GM23338 (cell line): Measurements from ENCODE around the gene PTP4A2. TPM values are rescaled to one million over a fixed set of nuclear protein-coding genes. Genes with fewer than 3 reads are reported as not detected.

Experiments
- ATAC-seq: fragments of 200-7000 bp; cut with Tn5 transposase; 3 replicates; pipeline ENCODE4 v1.9.1; 2020
- DNase-seq: peaks from one replicate; pipeline ENCODE4 v3.0.0-alpha.2; 2015; ENCODE audit warnings: low spot score
- H2AFZ ChIP-seq: fragments of 200-600 bp; sonication (generic); 2 replicates; pipeline ENCODE4 v1.8.0; 2016; ENCODE audit warnings: antibody characterized with exemption, mild to moderate bottlenecking, moderate library complexity
- H3F3A ChIP-seq: fragments of 200-600 bp; sonication (generic); replicated peaks from 2 replicates; pipeline ENCODE4 v1.8.0; 2017; ENCODE audit warnings: antibody characterized with exemption, mixed run types, low read depth
- H3K27ac ChIP-seq: fragments of 200-600 bp; sonication (generic); 2 replicates; pipeline ENCODE4 v1.6.1; 2016; ENCODE audit warnings: low read depth
- H3K27me3 ChIP-seq: fragments of 200-600 bp; sonication (generic); 2 replicates; pipeline ENCODE4 v1.8.0; 2016; ENCODE audit warnings: mild to moderate bottlenecking, mixed run types, moderate library complexity; ENCODE audit not compliant: insufficient read depth
- H3K36me3 ChIP-seq: fragments of 200-600 bp; sonication (generic); 2 replicates; pipeline ENCODE4 v1.8.0; 2016; ENCODE audit warnings: mild to moderate bottlenecking; ENCODE audit not compliant: insufficient read depth
- H3K4me1 ChIP-seq: fragments of 200-600 bp; sonication (generic); 2 replicates; pipeline ENCODE4 v1.8.0; 2016; ENCODE audit warnings: mild to moderate bottlenecking, moderate library complexity; ENCODE audit not compliant: insufficient read depth
- H3K4me2 ChIP-seq: fragments of 200-600 bp; sonication (generic); 2 replicates; pipeline ENCODE4 v1.7.1; 2017; ENCODE audit warnings: mixed run types
- H3K4me3 ChIP-seq: fragments of 200-600 bp; sonication (generic); 2 replicates; pipeline ENCODE4 v1.6.1; 2016; ENCODE audit warnings: mixed run types
- H3K79me2 ChIP-seq: fragments of 200-600 bp; sonication (generic); replicated peaks from 2 replicates; pipeline ENCODE4 v1.8.0; 2017; ENCODE audit warnings: mild to moderate bottlenecking; ENCODE audit not compliant: insufficient read depth
- H3K9me2 ChIP-seq: fragments of 200-600 bp; sonication (generic); 2 replicates; pipeline ENCODE4 v1.8.0; 2017; ENCODE audit not compliant: insufficient read depth
- H4K20me1 ChIP-seq: fragments of 200-600 bp; sonication (generic); replicated peaks from 2 replicates; pipeline ENCODE4 v1.8.0; 2017; ENCODE audit warnings: mild to moderate bottlenecking; ENCODE audit not compliant: insufficient read depth
- H3K27ac Mint-ChIP-seq: 2 replicates; pipeline ENCODE4 v1.8.0; 2020; ENCODE audit warnings: inconsistent platforms, mild to moderate bottlenecking, moderate library complexity, mixed read lengths
- H3K27me3 Mint-ChIP-seq: 3 replicates; pipeline ENCODE4 v1.8.0; 2022; ENCODE audit warnings: low read depth, mild to moderate bottlenecking, moderate library complexity, mixed read lengths, inconsistent platforms; ENCODE audit not compliant: insufficient read depth, poor library complexity
- H3K36me3 Mint-ChIP-seq: 3 replicates; pipeline ENCODE4 v1.8.0; 2021; ENCODE audit warnings: low read depth, mild to moderate bottlenecking, inconsistent platforms, moderate library complexity, mixed read lengths
- H3K4me1 Mint-ChIP-seq: 3 replicates; pipeline ENCODE4 v1.8.0; 2020; ENCODE audit warnings: mild to moderate bottlenecking, inconsistent platforms, mixed read lengths
- H3K4me3 Mint-ChIP-seq: 3 replicates; pipeline ENCODE4 v1.8.0; 2021; ENCODE audit warnings: moderate library complexity, mild to moderate bottlenecking, inconsistent platforms, mixed read lengths
- H3K9me3 Mint-ChIP-seq: 3 replicates; pipeline ENCODE4 v1.8.0; 2020; ENCODE audit warnings: moderate library complexity, mild to moderate bottlenecking, inconsistent platforms, mixed read lengths
- CREB1 ChIP-seq: fragments of 250-450 bp; sonication (Bioruptor Pico); IDR thresholded peaks from 2 replicates; pipeline ENCODE4 v1.5.0; 2020; ENCODE audit warnings: low read depth, mild to moderate bottlenecking, moderate library complexity
- EZH2 ChIP-seq: fragments of 200-600 bp; sonication (generic); IDR thresholded peaks from one replicate; pipeline ENCODE4 v1.8.0; 2017; ENCODE audit warnings: antibody characterized with exemption, mild to moderate bottlenecking, low read depth; ENCODE audit not compliant: unreplicated experiment
- STAT1 ChIP-seq: IDR thresholded peaks from one replicate; pipeline ENCODE4 v1.6.1; 2016; ENCODE audit warnings: antibody characterized with exemption; ENCODE audit not compliant: unreplicated experiment
- ZNF114 ChIP-seq: fragments of 250-450 bp; sonication (Bioruptor Pico); IDR thresholded peaks from 2 replicates; pipeline ENCODE4 v1.5.0; 2020; ENCODE audit warnings: mild to moderate bottlenecking, moderate library complexity
- ZNF331 ChIP-seq: fragments of 250-450 bp; sonication (Bioruptor Pico); IDR thresholded peaks from 2 replicates; pipeline ENCODE4 v1.5.0; 2020; ENCODE audit warnings: low read depth, mild to moderate bottlenecking, moderate library complexity
- polyA plus RNA-seq: library from polyadenylated mRNA; unstranded; fragments of >200 nt; fragmentation: Nextera tagmentation; extraction: Ambion mirVana; gene quantifications from 2 replicates; pipeline ENCODE4 v1.2.1, GENCODE V29; 2016
- total RNA-seq: library from RNA; depleted of rRNA; stranded (reverse); fragments of >200 nt; shearing (Covaris generic); gene quantifications from 2 replicates; pipeline ENCODE4 v1.2.3, GENCODE V29; 2014
- TF ChIP-seq, protein P1 (sequence below): IDR thresholded peaks from 2 replicates; pipeline ENCODE4 v1.6.1; 2016; ENCODE audit warnings: antibody characterized with exemption
- TF ChIP-seq, protein P2 (sequence below): IDR thresholded peaks from one replicate; pipeline ENCODE4 v1.6.1; 2018; ENCODE audit warnings: antibody characterized with exemption; ENCODE audit not compliant: unreplicated experiment
- TF ChIP-seq, protein P3 (sequence below), 2 experiments: fragments of 200-600 bp in 1 of 2; sonication (generic) in 1 of 2; conservative IDR thresholded peaks; 2 replicates each; pipeline versions ENCODE4 v1.5.1 to v1.6.1; 2016 to 2017; ENCODE audit warnings: antibody characterized with exemption in 2 of 2, low read depth in 2 of 2, mild to moderate bottlenecking in 2 of 2, moderate library complexity in 1 of 2

PTP4A2 gene
- total and polyA plus RNA-seq, 2 experiments from 2014 or later, result 153 to 260 TPM

DNA sequence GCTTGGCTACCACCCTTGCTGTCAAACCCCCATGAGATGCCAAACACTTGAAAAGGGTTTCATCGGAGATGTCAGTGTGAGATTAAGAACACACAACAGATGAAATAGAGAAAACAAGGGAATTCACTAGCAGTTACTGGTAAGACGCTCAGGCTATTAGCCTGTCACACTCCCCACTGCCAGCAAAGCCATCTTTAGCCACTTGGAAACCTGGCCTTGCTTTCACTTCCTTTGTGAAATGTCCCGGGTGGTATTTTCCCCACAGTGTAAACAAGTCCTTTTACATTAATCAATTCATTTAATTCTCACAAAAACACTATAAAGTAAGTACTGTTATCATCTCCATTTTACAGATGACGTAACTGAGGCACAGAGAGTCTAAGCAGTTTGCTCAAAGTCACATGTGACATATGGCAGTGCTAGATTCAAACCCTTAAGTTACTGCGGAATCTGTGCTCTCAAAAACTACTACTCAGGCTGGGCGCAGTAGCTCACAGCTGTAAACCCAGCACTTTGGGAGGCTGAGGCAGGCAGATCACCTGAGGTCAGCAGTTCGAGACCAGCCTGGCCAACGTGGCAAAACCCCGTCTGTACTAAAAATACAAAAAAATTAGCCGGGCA lies 42.8 kb upstream of the PTP4A2 start:
- Mint-ChIP-seq H3K36me3 (no peaks in the 10 kb centered on the region), H3K27me3 (peaks cover 10% of the 10 kb centered on the region), H3K27ac (no peak overlapping the region), H3K4me3 (no peak overlapping the region), H3K4me1 (peaks cover 20% of the 10 kb centered on the region), H3K9me3 (no peaks in the 10 kb centered on the region; the same call in 2 of the 3 replicates)
- Histone ChIP-seq H3K27me3 (no peaks in the 10 kb centered on the region), H2AFZ (no peak overlapping the region), H3K27ac (no peak overlapping the region), H3K36me3 (no peaks in the 10 kb centered on the region), H3K4me3 (no peak overlapping the region), H3F3A (no peaks in the 10 kb centered on the region), H4K20me1 (no peaks in the 10 kb centered on the region), H3K4me1 (peaks cover 11% of the 10 kb centered on the region; the same call in 1 of the 2 replicates), H3K79me2 (no peaks in the 10 kb centered on the region), H3K9me2 (no peaks in the 10 kb centered on the region), H3K4me2 (no peak overlapping the region)
- DNase-seq (no peak), ATAC-seq (no peak)
- TF ChIP-seq EZH2, result no peak
- no peak for TF ChIP-seq ZNF331 (CRISPR knock-in tag)
- TF ChIP-seq, protein P1, sequence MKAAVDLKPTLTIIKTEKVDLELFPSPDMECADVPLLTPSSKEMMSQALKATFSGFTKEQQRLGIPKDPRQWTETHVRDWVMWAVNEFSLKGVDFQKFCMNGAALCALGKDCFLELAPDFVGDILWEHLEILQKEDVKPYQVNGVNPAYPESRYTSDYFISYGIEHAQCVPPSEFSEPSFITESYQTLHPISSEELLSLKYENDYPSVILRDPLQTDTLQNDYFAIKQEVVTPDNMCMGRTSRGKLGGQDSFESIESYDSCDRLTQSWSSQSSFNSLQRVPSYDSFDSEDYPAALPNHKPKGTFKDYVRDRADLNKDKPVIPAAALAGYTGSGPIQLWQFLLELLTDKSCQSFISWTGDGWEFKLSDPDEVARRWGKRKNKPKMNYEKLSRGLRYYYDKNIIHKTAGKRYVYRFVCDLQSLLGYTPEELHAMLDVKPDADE, result no peak
- TF ChIP-seq ZNF114 (CRISPR knock-in tag), result no peak
- TF ChIP-seq STAT1, result no peak
- TF ChIP-seq CREB1 (CRISPR knock-in tag), result no peak
- TF ChIP-seq, protein P2, sequence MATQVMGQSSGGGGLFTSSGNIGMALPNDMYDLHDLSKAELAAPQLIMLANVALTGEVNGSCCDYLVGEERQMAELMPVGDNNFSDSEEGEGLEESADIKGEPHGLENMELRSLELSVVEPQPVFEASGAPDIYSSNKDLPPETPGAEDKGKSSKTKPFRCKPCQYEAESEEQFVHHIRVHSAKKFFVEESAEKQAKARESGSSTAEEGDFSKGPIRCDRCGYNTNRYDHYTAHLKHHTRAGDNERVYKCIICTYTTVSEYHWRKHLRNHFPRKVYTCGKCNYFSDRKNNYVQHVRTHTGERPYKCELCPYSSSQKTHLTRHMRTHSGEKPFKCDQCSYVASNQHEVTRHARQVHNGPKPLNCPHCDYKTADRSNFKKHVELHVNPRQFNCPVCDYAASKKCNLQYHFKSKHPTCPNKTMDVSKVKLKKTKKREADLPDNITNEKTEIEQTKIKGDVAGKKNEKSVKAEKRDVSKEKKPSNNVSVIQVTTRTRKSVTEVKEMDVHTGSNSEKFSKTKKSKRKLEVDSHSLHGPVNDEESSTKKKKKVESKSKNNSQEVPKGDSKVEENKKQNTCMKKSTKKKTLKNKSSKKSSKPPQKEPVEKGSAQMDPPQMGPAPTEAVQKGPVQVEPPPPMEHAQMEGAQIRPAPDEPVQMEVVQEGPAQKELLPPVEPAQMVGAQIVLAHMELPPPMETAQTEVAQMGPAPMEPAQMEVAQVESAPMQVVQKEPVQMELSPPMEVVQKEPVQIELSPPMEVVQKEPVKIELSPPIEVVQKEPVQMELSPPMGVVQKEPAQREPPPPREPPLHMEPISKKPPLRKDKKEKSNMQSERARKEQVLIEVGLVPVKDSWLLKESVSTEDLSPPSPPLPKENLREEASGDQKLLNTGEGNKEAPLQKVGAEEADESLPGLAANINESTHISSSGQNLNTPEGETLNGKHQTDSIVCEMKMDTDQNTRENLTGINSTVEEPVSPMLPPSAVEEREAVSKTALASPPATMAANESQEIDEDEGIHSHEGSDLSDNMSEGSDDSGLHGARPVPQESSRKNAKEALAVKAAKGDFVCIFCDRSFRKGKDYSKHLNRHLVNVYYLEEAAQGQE, result no peak
- TF ChIP-seq, protein P3, sequence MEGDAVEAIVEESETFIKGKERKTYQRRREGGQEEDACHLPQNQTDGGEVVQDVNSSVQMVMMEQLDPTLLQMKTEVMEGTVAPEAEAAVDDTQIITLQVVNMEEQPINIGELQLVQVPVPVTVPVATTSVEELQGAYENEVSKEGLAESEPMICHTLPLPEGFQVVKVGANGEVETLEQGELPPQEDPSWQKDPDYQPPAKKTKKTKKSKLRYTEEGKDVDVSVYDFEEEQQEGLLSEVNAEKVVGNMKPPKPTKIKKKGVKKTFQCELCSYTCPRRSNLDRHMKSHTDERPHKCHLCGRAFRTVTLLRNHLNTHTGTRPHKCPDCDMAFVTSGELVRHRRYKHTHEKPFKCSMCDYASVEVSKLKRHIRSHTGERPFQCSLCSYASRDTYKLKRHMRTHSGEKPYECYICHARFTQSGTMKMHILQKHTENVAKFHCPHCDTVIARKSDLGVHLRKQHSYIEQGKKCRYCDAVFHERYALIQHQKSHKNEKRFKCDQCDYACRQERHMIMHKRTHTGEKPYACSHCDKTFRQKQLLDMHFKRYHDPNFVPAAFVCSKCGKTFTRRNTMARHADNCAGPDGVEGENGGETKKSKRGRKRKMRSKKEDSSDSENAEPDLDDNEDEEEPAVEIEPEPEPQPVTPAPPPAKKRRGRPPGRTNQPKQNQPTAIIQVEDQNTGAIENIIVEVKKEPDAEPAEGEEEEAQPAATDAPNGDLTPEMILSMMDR (conservative IDR thresholded peaks at IDR 0.05; ENCODE audit: low read depth in 2 of 2), result no peak
